ENCODE results near the gene GPT2.

- TF ChIP-seq CTCF (IDR thresholded peaks at IDR 0.05), result no peak
- no peak for TF ChIP-seq ZFX (IDR thresholded peaks at IDR 0.05; ENCODE audit: borderline replicate concordance)
These were observed 15.4 kb downstream of the GPT2 start for GRCh38 chr16:46899443-46900143.
